Naive thymus-derived CD4-positive, alpha-beta T cell (primary cell): ENCODE measurements around the gene TPD52L2. TPM values are rescaled to one million over a fixed set of nuclear protein-coding genes. Genes with fewer than 3 reads are reported as not detected.

Experiments used
- ATAC-seq: fragments of 150-1000 bp; cut with Tn5 transposase; 2 replicates; pipeline ENCODE4 v1.10.0; 2021; ENCODE audit warnings: mild to moderate bottlenecking, moderate library complexity
- CTCF ChIA-PET: fragments of 350-600 bp; sonication (Branson Sonifier 250); formaldehyde crosslinking; loops from one replicate; lab custom pipeline; 2021; ENCODE audit warnings: antibody characterized with exemption; lab: Charles Lee
- POLR2A ChIA-PET: fragments of 350-600 bp; sonication (Branson Sonifier 250); formaldehyde crosslinking; loops from one replicate; lab custom pipeline; 2021; ENCODE audit warnings: antibody characterized with exemption, inconsistent platforms; lab: Charles Lee
- DNase-seq, 9 donors: peaks; one replicate each; pipeline versions ENCODE4 v3.0.0 to v3.0.0-alpha.2; 2020 to 2022; ENCODE audit warnings: mixed read lengths in 1 of 9
- H3K27ac ChIP-seq: one replicate; pipeline ENCODE4 v1.7.0; 2013; ENCODE audit warnings: mild to moderate bottlenecking, low read depth, low read length, moderate library complexity
- H3K27me3 ChIP-seq, 2 donors: one replicate each; pipeline ENCODE4 v1.7.0; 2013; ENCODE audit warnings: low read length in 2 of 2, mild to moderate bottlenecking in 2 of 2, moderate library complexity in 2 of 2; ENCODE audit not compliant: control insufficient read depth in 2 of 2, insufficient read depth in 2 of 2
- H3K36me3 ChIP-seq, 3 experiments: 1 replicate in 2 of 3; 2 replicates in 1 of 3; pipeline ENCODE4 v1.7.0; 2013; ENCODE audit warnings: low read length in 3 of 3, mild to moderate bottlenecking in 3 of 3, moderate library complexity in 1 of 3; ENCODE audit not compliant: insufficient read depth in 3 of 3, control insufficient read depth in 2 of 3
- H3K4me1 ChIP-seq, 2 donors: one replicate each; pipeline ENCODE4 v1.7.0; 2013; ENCODE audit warnings: low read length in 2 of 2, mild to moderate bottlenecking in 2 of 2, moderate library complexity in 1 of 2; ENCODE audit not compliant: control insufficient read depth in 2 of 2, insufficient read depth in 2 of 2
- H3K4me3 ChIP-seq: 2 replicates; pipeline ENCODE4 v1.7.0; 2013; ENCODE audit warnings: mild to moderate bottlenecking, low read length
- H3K9me3 ChIP-seq, 3 experiments: 1 replicate in 2 of 3; 2 replicates in 1 of 3; pipeline ENCODE4 v1.7.0; 2013; ENCODE audit warnings: low read length in 3 of 3; ENCODE audit not compliant: control insufficient read depth in 2 of 3
- H3K27ac Mint-ChIP-seq, 9 donors: one replicate each; pipeline ENCODE4 v1.8.0; 2020 to 2022; ENCODE audit warnings: mixed read lengths in 9 of 9, mild to moderate bottlenecking in 8 of 9, moderate library complexity in 5 of 9, inconsistent platforms in 2 of 9
- H3K27me3 Mint-ChIP-seq, 5 donors: one replicate each; pipeline ENCODE4 v1.8.0; 2021 to 2022; ENCODE audit warnings: mixed read lengths in 5 of 5, mild to moderate bottlenecking in 1 of 5
- H3K36me3 Mint-ChIP-seq, 5 donors: one replicate each; pipeline ENCODE4 v1.8.0; 2020 to 2022; ENCODE audit warnings: mixed read lengths in 5 of 5, mild to moderate bottlenecking in 3 of 5, inconsistent platforms in 1 of 5
- H3K4me1 Mint-ChIP-seq, 7 donors: one replicate each; pipeline ENCODE4 v1.8.0; 2020 to 2022; ENCODE audit warnings: mixed read lengths in 7 of 7, mild to moderate bottlenecking in 3 of 7, inconsistent platforms in 1 of 7
- H3K4me3 Mint-ChIP-seq, 10 donors: one replicate each; pipeline ENCODE4 v1.8.0; 2020 to 2022; ENCODE audit warnings: mild to moderate bottlenecking in 10 of 10, mixed read lengths in 10 of 10, moderate library complexity in 6 of 10, inconsistent platforms in 2 of 10
- H3K9me3 Mint-ChIP-seq, 11 donors: one replicate each; pipeline ENCODE4 v1.8.0; 2020 to 2022; ENCODE audit warnings: mixed read lengths in 11 of 11, mild to moderate bottlenecking in 4 of 11, inconsistent platforms in 1 of 11, moderate library complexity in 1 of 11
- intact Hi-C, 2 donors: fragments of 100-400 bp; cut with micrococcal nuclease; formaldehyde crosslinking; loops; one replicate each; pipeline ENCODE4 v1.15.1; 2023
- polyA plus RNA-seq, 2 donors: library from polyadenylated mRNA; unstranded; fragments of 300-500 nt; fragmentation: Illumina TruSeq; gene quantifications; one replicate each; pipeline ENCODE4 v1.2.3, GENCODE V29; 2021
- total RNA-seq, 6 experiments: library from RNA in 5 of 6; stranded (reverse) in 5 of 6; gene quantifications; 1 replicate in 5 of 6; 2 replicates in 1 of 6; pipeline ENCODE4 v1.2.3 and lab custom pipeline; 2021 to 2026

The TPD52L2 gene
- total and polyA plus RNA-seq, 7 experiments from 2014 or later, result 33.7 to 84.0 (median 47.5) TPM

GRCh38 chr20:63895952-63896263 is 30.8 kb downstream of the TPD52L2 start:
- Mint-ChIP-seq H3K4me3 (peak overlapping the region; percentile 86 to 99 (median 96)), H3K27ac (peak overlapping the region; percentile 94 to 98 (median 97)), H3K9me3 (no peaks in the 10 kb centered on the region), H3K4me1 (peaks cover 36 to 59% (median 51%) of the 10 kb centered on the region in 7 donors), H3K36me3 (peaks cover 0 to 19% (median 4%) of the 10 kb centered on the region in 5 donors), H3K27me3 (peaks cover 0 to 2% (median 0%) of the 10 kb centered on the region in 5 donors)
- CTCF ChIA-PET, result interaction anchor here (1.0 to 2.1 kb wide), 4 partner anchors 12 to 161 kb away, joined by 3 to 8 read pairs (median 3); no protein-coding TSS in a partner anchor
- intact Hi-C loops, result loop anchor here (1.0 to 10.0 kb wide), 5 partner anchors 13 to 343 kb away; partner anchors contain the start of genes TCEA2 (in 2 of the 2) and ARFRP1 (in 1 of the 2)
- DNase-seq, result peak in 6 of 9 donors; percentile 24 to 46 (median 41)
- POLR2A ChIA-PET, result interaction anchor here (0.6 to 3.4 kb wide), 15 partner anchors 9 to 375 kb away, joined by 3 to 14 read pairs (median 3); partner anchors contain the start of genes LIME1, PRPF6 and TPD52L2
- Histone ChIP-seq H3K27me3 (no peaks in the 10 kb centered on the region), H3K9me3 (no peaks in the 10 kb centered on the region), H3K36me3 (peaks cover 0 to 12% (median 1%) of the 10 kb centered on the region in 3 experiments), H3K4me3 (peak overlapping the region; percentile 54), H3K4me1 (peaks cover 21 to 22% of the 10 kb centered on the region in 2 donors), H3K27ac (peak overlapping the region; percentile 94)
- peak; percentile 6 for ATAC-seq

- ChIA-PET CTCF (interaction anchor here (0.6 to 2.1 kb wide), 6 partner anchors 11 to 161 kb away, joined by 3 to 8 read pairs (median 3); no protein-coding TSS in a partner anchor), POLR2A (interaction anchor here (0.6 to 3.4 kb wide), 17 partner anchors 8 to 375 kb away, joined by 3 to 14 read pairs (median 3); partner anchors contain the start of genes LIME1, PRPF6 and TPD52L2)
- Mint-ChIP-seq H3K9me3 (no peaks in the 10 kb centered on the region), H3K4me1 (peaks cover 41 to 65% (median 57%) of the 10 kb centered on the region in 7 donors), H3K27ac (peak overlapping the region; percentile 94 to 98 (median 97)), H3K4me3 (peak overlapping the region; percentile 86 to 99 (median 96)), H3K36me3 (peaks cover 0 to 16% (median 4%) of the 10 kb centered on the region in 5 donors), H3K27me3 (peaks cover 0 to 2% (median 0%) of the 10 kb centered on the region in 5 donors)
- peak in 2 of 9 donors; percentile 48 for DNase-seq
- Histone ChIP-seq H3K4me1 (peaks cover 21 to 28% of the 10 kb centered on the region in 2 donors), H3K4me3 (peak overlapping the region; percentile 54), H3K36me3 (peaks cover 0 to 6% (median 0%) of the 10 kb centered on the region in 3 experiments), H3K9me3 (no peaks in the 10 kb centered on the region), H3K27ac (peak overlapping the region; percentile 94), H3K27me3 (no peaks in the 10 kb centered on the region)
- intact Hi-C loops, result loop anchor here in 1 of 2 donors (10.0 kb wide), 1 partner anchor 168 kb away; the partner anchor contains the start of gene TCEA2
- ATAC-seq, result peak; percentile 26
Measured at GRCh38 chr20:63896264-63897105, 31.4 kb downstream of the TPD52L2 start.

GRCh38 chr20:63897978-63898561 is 33.0 kb downstream of the TPD52L2 start:
- no peak overlapping the region for H3K4me3 ChIP-seq
- H3K9me3 ChIP-seq, result no peaks in the 10 kb centered on the region
- peaks cover 0 to 2% (median 0%) of the 10 kb centered on the region in 5 donors for H3K27me3 Mint-ChIP-seq
- peak overlapping the region; percentile 16 to 97 (median 75) for H3K27ac Mint-ChIP-seq
- H3K4me1 ChIP-seq, result peaks cover 25 to 41% of the 10 kb centered on the region in 2 donors
- peaks cover 0 to 20% (median 4%) of the 10 kb centered on the region in 5 donors for H3K36me3 Mint-ChIP-seq
- ATAC-seq, result no peak
- peaks cover 0 to 5% (median 0%) of the 10 kb centered on the region in 3 experiments for H3K36me3 ChIP-seq
- no peaks in the 10 kb centered on the region for H3K27me3 ChIP-seq
- peak overlapping the region; percentile 60 for H3K27ac ChIP-seq
- no peaks in the 10 kb centered on the region for H3K9me3 Mint-ChIP-seq
- CTCF ChIA-PET, result interaction anchor here (1.2 kb wide), 2 partner anchors 76 to 186 kb away, joined by 3 read pairs; no protein-coding TSS in a partner anchor
- intact Hi-C loops, result loop anchor here in 1 of 2 donors (10.0 kb wide), 1 partner anchor 167 kb away; the partner anchor contains the start of gene TCEA2
- peak overlapping the region; percentile 24 to 99 (median 62) for H3K4me3 Mint-ChIP-seq
- peaks cover 49 to 77% (median 67%) of the 10 kb centered on the region in 7 donors for H3K4me1 Mint-ChIP-seq
- POLR2A ChIA-PET, result interaction anchor here (0.8 to 3.4 kb wide), 3 partner anchors 8 to 682 kb away, joined by 3 to 14 read pairs (median 3); partner anchors contain the start of gene YTHDF1
- no peak for DNase-seq

- intact Hi-C loops, result loop anchor here in 1 of 2 donors (10.0 kb wide), 1 partner anchor 166 kb away; the partner anchor contains the start of gene TCEA2
- peaks cover 0 to 5% (median 0%) of the 10 kb centered on the region in 3 experiments for H3K36me3 ChIP-seq
- H3K27ac ChIP-seq, result peak overlapping the region; percentile 60
- Mint-ChIP-seq H3K27me3 (peaks cover 0 to 2% (median 0%) of the 10 kb centered on the region in 5 donors), H3K27ac (peak overlapping the region; percentile 63 to 97 (median 86)), H3K4me3 (peak overlapping the region in 9 of 10 donors; percentile 12 to 94 (median 58)), H3K9me3 (no peaks in the 10 kb centered on the region), H3K4me1 (peaks cover 53 to 84% (median 68%) of the 10 kb centered on the region in 7 donors), H3K36me3 (peaks cover 0 to 21% (median 4%) of the 10 kb centered on the region in 5 donors)
- H3K4me3 ChIP-seq, result no peak overlapping the region
- no peaks in the 10 kb centered on the region for H3K27me3 ChIP-seq
- DNase-seq, result peak in 3 of 9 donors; percentile 22 to 41 (median 28)
- peaks cover 34 to 51% of the 10 kb centered on the region in 2 donors for H3K4me1 ChIP-seq
- no peak for ATAC-seq
- ChIA-PET CTCF (no interaction called here), POLR2A (interaction anchor here (0.8 to 1.3 kb wide), 2 partner anchors 378 to 683 kb away, joined by 3 to 4 read pairs; partner anchors contain the start of genes PPDPF and YTHDF1)
- no peaks in the 10 kb centered on the region for H3K9me3 ChIP-seq
Measured at GRCh38 chr20:63898882-63899558, 34.0 kb downstream of the TPD52L2 start.

GRCh38 chr20:63900413-63900812 is 35.3 kb downstream of the TPD52L2 start:
- H3K27me3 Mint-ChIP-seq, result peaks cover 0 to 2% (median 0%) of the 10 kb centered on the region in 5 donors
- no peak for ATAC-seq
- peaks cover 55 to 91% (median 73%) of the 10 kb centered on the region in 7 donors for H3K4me1 Mint-ChIP-seq
- intact Hi-C loops, result no loop called here
- H3K9me3 Mint-ChIP-seq, result no peaks in the 10 kb centered on the region
- no peaks in the 10 kb centered on the region for H3K27me3 ChIP-seq
- H3K27ac ChIP-seq, result no peak overlapping the region
- H3K36me3 ChIP-seq, result peaks cover 0 to 5% (median 0%) of the 10 kb centered on the region in 3 experiments
- H3K9me3 ChIP-seq, result no peaks in the 10 kb centered on the region
- H3K4me3 Mint-ChIP-seq, result peak overlapping the region in 5 of 10 donors; percentile 13 to 83 (median 59)
- H3K27ac Mint-ChIP-seq, result peak overlapping the region in 8 of 9 donors; percentile 51 to 96 (median 82)
- H3K36me3 Mint-ChIP-seq, result peaks cover 0 to 22% (median 4%) of the 10 kb centered on the region in 5 donors
- ChIA-PET POLR2A (no interaction called here), CTCF (no interaction called here)
- peaks cover 36 to 55% of the 10 kb centered on the region in 2 donors for H3K4me1 ChIP-seq
- no peak overlapping the region for H3K4me3 ChIP-seq
- DNase-seq, result no peak
